ENCODE results near the gene DPP6.

Gene DPP6

DNA sequence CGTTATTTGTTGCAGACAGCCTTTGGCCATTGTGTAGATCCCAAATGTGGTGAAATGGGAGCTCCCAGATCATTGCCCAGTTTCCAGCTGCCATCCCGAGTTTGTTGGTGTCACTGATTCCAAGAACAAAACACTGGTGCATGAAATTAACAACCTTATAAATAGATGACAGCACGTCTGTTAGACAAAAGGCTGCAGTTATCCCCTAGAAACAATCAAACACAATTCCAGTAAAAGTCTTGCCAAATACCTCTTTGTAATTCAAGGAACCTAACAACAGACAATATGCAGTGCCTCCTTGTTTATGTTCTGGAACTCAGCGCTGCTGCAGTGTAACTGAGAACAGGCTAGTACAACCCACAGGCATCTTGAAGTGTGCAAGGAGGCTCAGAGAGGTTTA is 546.2 kb downstream of the DPP6 start:
- no peak for DNase-seq (ENCODE audit: low spot score)

DNA sequence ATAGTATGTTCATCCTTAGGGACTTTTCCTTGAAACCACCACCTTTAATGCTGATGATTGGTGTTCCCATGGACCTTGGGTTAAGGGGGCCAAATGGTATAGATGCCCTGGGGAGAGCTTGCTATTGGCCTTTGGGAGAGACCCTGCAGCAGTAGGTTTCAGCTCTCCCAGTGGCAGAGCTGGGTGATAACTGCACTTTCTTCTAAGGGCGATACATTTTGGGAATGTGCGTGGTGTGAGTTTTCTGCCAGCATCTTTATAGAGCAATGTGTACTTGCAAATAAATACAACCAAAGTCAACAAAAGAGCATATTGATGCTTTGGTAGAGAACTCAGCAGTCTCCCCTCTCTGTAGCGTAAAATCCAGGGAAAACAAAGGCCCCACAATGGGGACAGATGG is 546.7 kb downstream of the DPP6 start:
- no peak for DNase-seq (ENCODE audit: low spot score)

DNA sequence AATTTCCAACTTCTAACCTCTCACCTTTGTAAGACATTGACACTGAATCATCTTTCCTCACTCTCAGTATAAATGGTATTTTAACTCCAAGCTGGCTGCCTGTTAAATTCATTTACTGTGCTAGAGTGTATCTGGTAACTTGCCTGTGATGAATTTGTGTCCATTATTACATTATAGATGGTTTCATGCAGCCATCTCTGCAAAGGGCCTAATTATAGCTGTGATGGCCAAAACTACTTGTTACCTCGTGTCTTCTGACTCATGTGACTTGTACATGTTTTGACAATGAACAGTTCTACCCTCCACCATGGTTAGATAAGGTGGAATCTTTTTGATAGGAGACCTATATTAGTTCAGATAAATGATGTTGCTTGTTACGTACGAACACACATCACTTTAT is 558.7 kb downstream of the DPP6 start:
- DNase-seq (ENCODE audit: low spot score), result no peak

DNA sequence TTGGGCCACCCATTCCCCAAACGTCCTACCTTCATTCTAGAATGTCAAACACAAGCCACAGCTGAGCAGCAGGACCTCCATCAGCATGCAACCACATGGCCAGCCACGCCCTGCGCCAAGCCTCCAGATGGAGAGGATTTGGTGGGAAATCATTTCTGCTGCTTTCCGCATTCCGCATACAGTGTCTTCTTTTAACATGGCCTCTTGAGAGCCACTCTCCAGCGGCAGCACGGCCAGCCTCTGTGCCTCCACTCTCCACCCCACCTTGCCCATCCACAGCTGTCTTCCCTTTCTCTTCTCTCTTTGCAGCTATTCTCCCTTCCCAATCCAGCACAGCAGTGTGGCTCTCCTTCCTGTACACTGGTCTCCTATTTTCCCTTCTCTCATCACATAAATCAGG is 561.6 kb downstream of the DPP6 start:
- DNase-seq (ENCODE audit: low spot score), result no peak

DNA sequence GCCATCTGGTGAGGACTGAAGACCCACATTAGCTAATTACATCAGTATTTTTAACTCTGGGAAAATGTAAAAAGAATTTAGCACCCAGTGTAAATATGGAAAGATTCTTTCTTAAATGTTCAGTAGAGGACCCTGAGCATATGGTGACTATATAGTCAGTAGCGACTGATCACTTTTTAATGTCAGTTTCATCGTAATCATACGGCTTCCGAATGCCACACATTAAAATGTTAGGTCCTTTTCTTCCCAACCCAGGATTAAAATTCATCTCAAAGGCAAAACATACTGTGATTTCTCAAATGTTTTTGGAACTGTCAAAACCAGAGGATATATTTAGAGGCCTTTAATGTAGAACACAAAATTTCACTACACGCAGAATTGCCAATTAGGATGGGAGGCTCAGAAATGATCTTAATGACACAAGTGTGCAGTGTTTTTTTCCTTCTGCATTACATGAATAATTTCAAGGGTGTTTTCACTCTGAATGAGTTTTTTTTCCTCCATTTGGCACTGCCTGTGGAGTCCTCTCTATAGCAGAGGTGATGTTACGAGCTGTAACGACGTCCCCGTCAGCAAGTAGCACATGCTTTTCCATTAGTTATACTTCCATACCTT is 568.0 kb downstream of the DPP6 start:
- no peak for DNase-seq (ENCODE audit: low spot score)

DNA sequence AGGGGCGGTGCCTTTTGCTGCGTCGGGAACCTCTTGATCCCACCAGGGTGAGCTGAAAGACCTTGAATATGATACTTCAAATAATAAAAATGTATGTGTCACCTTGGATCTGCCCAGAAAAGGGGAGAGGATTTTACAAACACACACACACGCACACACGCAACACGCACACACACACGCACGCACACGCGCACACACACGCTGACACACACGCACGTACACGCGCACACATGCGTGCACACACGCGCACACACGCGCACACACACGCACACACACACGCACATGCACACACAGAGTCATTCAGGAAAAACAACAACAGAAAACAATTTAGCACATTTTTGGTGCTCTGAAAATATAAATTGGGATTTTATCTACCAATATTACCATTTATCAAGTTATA is 571.2 kb downstream of the DPP6 start:
- no peak for DNase-seq (ENCODE audit: low spot score)

DNA sequence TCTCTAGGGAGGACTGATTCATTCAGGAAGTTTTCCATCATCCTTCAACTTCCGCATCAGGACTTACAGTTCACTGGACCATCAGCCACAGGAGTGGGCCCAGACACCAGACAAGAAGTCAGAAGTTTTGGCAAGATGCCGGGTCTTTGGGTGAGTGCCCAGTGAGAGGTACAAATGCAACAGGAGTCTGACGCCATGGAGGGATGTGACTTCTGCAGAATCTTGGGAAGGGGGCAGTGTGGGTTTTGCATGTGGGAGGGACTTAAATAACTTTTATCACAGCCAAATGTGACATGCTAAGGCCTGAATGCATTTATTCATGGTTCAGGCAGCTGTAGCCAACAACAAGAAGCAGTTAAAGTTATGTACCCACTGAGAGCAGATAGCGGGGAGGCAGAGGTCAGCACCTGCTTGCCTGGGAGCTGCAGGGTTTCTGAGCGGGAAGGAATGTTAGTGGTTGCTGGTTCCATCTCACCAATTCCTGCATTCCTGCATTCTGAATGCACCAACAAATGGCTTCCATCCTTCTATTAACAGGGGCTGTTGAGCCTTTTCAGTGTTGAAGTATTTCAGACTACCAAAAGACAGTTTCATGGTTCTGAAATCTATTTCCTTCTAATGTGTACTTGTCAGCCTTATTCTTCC is 575.6 kb downstream of the DPP6 start:
- no peak for DNase-seq (ENCODE audit: low spot score)

DNA sequence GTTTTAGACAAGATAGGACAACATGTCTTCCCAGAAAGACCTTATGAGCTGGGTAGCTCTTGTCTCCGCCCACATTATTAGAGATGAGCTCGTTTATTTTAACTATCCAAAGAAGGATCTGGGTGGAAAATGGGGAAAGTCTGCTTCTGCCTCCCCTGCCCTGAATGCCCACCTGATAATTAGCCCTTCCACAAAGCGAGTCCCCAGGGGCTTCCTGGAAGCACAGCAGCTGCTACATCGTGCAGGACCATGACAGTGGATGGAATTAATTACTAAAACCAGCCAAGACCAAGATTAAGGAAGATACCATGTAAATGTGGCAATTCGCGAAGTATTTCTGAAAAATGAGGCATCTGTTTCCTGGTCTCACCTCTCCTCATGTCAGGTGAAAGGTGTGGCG is 576.4 kb downstream of the DPP6 start:
- no peak for DNase-seq (ENCODE audit: low spot score)

DNA sequence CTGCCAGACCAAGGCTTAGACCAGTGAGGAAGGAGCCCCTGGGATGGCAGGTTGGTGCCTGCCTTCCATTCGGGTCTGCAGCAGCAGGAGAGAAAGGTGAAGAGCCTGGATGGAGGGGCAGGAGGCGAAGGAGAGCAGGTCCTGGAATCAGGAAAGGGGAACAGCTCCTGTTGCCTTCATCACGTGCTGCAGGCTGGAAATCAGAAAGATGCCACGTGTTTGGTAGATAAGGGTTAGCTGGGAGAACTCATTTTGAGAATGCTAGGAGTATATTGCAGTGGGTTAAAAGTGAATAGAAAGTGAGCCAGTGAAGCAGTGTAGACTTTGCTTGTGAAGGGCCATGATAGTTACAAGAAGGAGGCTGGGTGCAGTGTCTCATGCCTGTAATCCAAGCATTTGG is 579.0 kb downstream of the DPP6 start:
- no peak for DNase-seq (ENCODE audit: low spot score)

DNA sequence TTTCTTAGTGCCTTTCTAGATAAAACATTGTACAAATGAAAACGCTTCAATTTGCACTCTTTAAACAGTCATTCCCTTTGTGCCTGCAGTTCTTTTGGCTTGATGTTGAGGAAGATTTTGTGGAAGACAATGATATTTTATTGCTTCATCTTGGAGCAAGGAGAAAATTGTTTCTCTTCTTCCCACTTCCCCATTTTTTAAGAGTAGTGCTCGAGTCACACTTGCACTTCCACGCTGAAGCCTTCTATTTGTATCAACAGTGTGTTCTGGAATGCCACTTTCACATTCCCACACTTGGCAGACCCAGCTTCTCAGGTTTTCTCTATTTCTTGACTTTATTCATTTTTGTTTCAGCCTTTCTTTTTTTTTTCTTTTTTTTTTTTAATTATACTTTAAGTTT is 581.4 kb downstream of the DPP6 start:
- DNase-seq (ENCODE audit: low spot score), result no peak

DNA sequence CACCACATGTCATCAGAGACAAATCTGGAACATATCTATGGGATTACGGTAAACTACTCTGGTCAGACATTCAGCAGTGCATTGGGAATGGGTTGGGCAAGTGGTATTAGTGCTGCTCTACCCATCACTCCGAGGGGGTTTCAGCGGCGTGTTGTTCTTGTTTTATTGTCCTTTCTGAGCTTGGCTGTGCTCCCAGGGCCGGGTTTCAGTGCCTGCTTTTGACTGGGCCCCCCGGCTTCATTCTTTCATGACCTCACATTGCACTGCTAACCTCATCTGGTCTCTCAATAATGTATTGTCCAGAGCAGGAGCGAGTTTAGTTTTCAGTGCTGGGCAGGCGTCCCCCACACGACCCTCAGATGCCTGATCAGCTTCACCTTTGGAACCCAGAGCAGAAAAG is 586.1 kb downstream of the DPP6 start:
- DNase-seq (ENCODE audit: low spot score), result no peak

DNA sequence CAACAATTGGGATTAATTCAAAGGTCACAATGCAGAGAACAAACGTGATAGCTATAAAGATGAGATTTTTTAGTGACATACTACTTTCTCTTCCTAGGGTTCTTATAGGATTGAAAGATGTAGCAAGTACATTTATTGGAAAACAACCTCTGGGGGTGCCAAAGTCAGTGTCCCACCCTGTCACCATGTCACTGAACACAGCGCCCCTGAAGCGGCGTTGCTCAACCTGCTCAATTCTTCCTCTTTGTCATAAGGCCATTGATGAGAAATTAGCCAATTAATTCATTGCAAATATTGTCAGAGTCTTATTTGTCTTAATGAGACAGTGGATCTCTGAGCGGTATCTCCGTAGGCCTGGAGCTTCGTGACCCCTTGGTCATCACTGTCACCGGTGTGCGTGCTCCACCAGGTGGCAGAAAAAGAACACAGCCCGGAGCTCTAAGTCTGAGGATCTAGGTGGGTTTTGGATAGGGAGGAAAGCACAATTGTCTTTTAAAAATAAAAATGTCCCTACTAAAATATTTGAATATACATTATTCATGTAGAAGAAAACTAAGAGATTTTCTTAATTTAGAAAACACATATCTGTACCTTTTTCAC is 588.2 kb downstream of the DPP6 start:
- DNase-seq (ENCODE audit: low spot score), result no peak

DNA sequence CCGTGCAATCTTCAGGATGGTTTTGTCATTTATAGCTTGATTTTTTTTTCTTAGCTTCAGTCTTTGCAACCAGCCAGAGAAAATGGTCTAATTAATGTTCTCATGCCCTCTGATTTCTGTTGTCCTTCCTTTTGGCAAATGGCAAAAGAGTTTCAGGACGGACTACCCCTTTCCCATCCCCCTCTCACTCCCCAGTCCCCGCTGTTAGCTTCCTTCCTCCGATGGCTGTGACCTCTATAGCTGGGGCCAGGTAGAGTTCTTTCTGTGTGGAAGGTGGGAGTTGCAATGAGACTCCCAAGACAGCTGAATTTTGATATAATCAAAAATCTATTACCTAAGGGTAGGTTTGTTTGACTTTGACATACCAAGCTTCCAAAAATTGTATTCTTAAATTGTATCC is 588.7 kb downstream of the DPP6 start:
- DNase-seq (ENCODE audit: low spot score), result no peak

DNA sequence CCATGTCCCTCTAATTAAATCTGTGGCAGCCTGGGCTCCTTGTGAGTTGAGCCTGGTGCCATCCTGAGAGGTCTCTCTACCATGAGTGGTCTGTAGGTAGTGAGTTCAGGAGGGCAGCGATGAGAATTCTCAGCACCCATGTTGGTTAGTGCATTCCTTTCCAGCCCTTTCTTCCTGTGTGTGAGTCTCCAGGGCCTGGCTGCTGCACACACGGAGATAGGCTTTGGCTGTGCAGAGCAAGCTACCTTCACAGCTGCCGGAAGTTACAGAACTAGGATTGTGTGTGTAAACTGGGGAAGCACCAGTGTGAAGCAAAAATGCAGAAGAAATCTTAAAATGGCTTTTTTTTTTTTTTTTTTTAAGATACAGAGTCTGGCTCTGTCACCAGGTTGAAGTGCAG is 592.2 kb downstream of the DPP6 start:
- DNase-seq (ENCODE audit: low spot score), result no peak

DNA sequence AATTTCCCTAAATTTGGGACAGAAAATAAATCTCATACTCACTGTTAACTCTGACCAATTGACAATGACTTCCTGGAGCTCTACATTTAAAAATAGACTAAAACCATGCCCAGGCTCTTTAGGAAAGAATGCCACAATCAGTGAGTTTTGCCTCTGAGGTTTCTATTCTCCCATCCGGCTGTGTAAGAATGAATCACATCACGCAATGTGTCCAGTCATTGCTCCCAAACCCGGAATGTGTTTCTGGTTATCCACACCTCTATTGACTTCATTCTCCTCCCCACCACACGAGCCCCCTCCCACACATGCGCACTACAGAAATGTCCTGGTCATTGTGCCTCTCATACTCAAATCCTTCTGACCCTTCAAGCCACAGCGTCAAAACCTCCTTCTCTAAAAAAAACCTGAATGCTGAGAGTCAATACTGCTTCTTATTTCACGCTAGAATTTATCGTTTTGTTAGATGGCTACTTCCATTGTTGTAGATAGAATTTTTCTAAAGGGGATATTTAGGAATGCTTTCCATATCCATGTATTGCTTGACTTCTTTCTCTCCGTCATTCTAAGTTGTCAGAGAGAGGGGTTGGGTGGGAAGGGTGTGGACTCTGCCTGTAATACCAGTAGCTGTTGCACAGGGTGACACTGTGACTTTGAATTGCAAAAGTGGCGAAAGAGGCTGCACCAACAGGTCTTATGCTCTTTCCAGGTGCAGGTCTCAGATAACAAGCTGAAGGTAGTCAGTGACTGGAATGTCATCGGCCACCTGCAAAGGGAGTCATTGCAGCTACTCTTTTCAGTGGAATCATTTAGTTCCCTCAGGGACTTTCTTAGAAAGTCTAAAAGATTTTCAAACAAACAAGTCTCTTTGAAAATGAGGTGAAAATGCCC is 594.2 kb downstream of the DPP6 start:
- no peak for DNase-seq (ENCODE audit: low spot score)

DNA sequence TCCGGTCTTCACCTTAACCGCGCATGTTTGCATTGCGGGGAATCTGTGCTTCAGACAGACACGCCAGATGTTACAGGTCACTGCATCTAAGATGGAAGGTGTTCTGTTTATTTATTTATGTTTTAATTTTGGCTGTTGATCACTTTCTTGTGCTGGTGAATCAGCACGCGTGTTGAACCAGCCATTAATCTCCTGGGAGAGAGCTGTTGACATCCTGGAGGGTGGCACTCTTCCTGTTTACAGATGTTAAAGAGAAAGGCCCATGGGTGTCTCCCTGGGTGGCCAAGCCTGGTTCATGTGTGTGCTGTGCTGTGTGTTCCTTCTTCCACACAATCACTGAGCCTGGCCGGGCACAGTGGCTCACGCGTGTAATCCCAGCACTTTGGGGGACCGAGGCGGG is 595.4 kb downstream of the DPP6 start:
- DNase-seq (ENCODE audit: low spot score), result no peak

DNA sequence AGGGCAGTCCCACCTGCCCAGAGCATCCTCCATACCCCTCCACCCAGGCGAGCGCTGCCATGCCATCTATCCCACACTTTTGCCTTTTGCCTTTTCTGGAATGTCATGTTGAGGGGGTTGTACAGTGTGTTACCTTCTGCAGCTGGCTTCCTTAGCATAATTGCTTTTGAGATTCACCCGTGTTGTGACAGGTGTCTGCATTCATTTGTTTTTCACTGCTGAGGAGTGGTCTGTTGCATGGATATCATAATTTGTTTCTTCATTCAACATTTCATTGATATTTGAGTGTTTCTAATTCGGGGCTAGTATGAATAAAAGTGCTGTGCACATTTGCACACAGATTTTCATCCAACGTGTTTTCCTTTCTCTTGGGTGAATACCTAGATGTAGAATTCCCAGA is 596.8 kb downstream of the DPP6 start:
- DNase-seq (ENCODE audit: low spot score), result no peak

DNA sequence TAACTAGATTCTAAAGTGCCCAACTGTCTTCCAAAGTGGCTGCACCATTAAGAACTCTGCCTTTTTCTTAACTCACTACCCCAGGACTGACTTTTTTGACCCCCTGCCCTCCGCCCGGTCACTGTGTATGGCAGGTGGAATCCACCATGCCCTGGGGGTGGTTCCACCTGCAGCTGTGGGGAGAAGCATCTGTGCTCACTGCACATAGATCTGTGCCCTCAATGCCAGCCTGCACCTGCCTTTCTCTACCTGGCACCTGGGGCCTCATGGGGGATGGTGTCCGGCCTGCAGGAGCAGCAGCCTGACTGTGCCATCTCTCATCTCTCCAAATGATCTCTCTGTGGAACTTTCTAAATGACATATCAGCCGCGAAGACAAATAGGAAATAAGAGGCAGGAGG is 597.2 kb downstream of the DPP6 start:
- no peak for DNase-seq (ENCODE audit: low spot score)

DNA sequence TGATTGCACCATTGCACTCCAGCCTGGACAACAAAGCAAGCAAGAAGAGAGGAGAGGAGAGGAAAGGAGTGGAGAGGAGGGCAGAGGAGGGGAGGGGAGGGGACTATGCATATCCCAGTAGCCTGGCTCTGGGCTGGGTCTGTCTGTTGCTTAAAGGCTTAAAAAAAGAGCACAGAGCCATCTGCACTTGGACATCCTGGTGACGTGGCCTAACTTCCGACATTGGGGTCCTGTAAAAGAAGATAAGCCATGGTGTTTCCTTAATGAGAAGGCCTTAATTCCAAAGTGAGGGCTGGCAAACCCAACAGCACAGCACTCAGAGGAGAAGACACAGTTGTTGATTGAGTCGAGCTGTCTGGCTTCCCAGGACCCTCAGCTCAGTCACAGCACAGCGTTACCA is 598.1 kb downstream of the DPP6 start:
- DNase-seq (ENCODE audit: low spot score), result no peak

DNA sequence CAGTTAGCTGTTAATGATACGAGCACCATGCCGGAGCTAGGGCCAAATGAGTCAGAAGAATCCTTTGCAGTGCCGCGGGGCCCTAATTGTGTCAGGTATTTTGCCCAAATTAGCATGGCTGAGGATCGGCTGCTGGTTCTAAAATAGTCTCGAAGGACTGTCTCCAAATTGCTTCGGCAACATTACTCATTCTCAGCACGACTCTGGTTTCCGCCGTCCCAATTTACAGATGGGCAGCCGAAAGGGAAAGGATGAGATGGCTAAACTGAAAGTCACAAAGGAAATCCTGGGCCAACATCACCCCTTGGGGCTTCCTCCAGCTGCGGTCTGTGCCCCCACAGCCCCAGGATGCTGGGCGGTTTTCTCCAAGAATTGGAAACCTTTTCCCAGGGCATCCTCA is 599.3 kb downstream of the DPP6 start:
- no peak for DNase-seq (ENCODE audit: low spot score)

DNA sequence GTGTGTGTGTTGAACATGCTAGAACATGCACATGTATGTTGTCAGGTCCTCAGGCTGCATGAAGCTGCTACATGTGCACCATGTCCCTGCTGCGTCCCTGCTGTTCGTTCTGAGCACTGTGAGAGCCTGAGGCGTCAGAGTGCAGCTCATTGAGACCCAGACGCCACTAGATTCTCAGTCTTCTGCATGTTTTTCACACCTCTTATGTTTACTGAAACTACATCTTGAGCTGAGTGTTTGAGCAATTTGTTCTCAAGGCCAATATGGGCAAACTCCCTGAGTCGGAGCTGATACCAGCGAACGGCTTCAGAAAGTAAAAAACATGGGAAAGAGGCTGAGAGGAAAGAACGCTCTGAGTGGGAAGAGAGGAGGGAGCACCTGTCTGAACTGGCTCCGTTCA is 600.4 kb downstream of the DPP6 start:
- no peak for DNase-seq (ENCODE audit: low spot score)

DNA sequence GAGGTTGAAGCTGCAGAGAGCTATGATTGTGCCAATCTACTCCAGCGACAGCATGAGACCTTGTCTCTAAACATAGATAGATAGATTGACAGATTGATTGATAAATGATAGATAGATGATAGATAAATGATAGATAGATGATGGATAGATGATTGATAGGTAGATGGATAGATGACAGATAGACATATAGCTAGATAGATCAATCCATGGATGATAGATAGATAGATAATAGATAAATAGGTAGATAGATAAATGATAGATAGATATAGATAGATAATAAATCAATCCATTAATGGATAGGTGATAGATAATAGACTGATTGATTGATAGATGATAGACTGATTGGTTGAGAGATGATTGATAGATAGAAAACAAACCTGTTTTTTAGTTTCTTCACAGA is 601.1 kb downstream of the DPP6 start:
- no peak for DNase-seq (ENCODE audit: low spot score)

DNA sequence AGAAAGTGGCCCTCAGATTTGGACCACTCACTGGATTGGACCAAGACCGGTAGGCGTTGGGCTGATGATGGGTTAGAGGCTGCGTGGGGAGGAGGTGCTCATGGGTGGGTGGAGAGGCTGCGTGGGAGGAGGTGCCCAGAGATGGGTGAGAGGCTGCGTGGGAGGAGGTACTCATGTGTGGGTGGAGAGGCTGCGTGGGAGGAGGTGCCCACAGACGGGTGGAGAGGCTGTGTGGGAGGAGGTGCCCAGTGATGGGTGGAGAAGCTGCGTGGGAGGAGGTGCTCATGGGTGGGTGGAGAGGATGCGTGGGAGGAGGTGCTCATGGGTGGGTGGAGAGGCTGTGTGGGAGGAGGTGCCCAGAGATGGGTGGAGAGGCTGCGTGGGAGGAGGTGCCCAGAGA is 604.4 kb downstream of the DPP6 start:
- no peak for DNase-seq (ENCODE audit: low spot score)

Data from COLO829 (cell line).